Measurements from ENCODE around the gene SULT1A3.
"Not testable (repeated sequence)": the region's sequence is repeated elsewhere in the genome, so short reads cannot be mapped to it uniquely, and the experiment has no call there.

SULT1A3 gene

DNA sequence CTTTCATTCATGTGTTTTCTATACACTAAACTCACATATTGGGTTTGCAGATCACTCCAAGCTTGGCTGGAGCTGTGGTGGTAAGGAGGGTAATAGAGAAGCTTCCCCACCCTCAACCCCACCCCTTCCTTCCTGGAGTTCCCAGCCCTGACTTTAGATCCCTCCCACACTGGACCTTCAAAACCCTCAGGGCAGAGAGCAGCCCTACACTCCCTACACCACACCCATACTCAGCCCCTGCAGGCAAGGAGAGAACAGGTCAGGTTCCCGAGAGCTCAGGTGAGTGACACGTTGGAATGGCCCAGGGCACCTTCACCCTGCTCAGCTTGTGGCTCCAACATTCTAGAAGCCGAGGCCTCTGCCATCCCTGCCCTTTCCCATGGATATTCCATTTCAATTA lies at the start of gene SULT1A3:
TSS of gene SULT1A3 (plus strand) at position 207 of the 400 bp plus-strand sequence. CDS start 1,474 bp downstream, outside the sequence.
- DNase-seq = not testable (repeated sequence)

DNA sequence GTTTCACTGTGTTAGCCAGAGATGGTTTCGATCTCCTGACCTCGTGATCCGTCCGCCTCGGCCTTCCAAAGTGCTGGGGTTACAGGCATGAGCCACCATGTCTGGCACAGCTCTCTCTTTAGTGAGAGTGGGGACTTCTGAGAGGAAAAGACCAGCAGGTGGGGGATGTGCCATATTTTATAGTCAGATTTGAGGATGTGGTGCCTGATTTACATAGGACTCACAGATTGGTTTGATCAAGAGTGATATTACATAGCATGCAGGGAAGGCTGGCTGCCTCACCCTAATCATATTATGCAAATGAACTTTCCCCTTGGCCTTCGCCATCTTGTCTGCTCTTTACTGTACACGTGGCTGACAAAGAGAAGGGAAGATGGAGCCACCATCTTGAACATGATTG lies 48.0 kb upstream of the SULT1A3 start:
- DNase-seq = no peak

DNA sequence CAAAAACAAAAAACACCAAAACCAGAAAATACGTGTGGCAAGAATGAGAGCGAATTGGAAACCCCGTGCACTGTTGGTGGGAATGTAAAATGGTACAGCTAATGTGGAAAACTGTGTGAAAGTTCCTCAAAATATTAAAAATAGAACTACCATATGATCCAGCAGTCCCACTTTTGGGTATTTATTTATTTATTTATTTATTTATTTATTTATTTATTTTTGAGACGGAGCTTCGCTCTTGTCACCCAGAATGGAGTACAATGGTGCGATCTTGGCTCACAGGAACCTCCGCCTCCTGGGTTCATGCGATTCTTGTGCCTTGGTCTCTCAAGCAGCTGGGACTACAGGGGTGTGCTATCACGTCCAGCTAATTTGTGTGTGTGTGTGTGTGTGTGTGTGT lies 46.5 kb upstream of the SULT1A3 start:
- DNase-seq = no peak

DNA sequence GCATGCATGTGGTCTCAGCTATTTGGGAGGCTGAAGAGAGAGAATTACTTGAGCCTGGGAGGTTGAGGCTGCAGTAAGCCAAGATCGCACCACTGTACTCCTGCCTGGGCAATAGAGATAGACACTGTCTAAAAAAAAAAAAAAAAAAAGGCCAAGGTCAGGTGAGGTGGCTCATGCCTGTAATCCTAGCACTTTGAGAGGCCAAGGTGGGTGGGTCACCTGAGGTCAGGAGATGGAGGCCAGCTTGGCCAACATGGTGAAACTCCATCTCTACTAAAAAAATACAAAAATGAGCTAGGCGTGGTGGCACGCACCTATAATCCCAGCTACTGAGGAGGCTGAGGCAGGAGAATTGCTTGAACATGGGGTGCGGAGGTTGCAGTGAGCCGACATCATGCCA lies 43.9 kb upstream of the SULT1A3 start:
- DNase-seq = no peak

DNA sequence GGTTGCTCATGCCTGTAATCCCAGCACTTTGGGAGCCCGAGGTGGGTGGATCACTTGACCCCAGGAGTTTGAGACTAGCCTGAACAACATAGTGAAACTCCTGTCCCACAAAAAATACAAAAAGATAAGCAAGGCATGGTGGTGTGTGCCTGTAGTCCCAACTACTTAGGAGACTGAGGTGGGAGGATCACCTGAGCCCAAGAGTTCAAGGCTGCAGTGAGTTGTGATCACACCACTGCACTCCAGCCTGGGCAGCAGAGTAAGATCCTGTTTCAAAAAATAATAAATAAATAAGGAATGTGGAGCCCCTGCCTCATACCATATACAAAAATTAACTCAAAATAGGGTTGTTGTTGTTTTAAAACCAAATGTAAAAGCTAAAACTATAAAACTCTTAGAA lies 41.8 kb upstream of the SULT1A3 start:
- DNase-seq = no peak

DNA sequence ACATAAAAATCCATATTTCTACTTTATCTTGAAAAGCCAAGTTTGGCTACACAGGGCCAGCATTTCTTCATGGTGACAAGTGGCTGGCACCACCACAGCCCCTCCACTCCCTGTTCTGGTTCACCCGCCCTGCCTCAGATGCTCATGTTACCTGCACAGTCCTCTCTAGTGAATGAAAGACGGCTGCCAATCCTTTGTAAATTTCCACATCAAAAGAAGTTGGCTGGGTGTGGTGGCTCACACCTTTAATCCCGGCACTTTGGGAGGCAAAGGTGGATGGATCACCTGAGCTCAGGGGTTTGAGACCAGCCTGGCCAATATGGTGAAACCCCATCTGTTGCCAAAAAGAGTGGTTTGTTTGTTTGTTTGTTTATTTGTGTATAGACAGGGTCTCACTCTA lies 35.5 kb upstream of the SULT1A3 start:
- no peak for DNase-seq

DNA sequence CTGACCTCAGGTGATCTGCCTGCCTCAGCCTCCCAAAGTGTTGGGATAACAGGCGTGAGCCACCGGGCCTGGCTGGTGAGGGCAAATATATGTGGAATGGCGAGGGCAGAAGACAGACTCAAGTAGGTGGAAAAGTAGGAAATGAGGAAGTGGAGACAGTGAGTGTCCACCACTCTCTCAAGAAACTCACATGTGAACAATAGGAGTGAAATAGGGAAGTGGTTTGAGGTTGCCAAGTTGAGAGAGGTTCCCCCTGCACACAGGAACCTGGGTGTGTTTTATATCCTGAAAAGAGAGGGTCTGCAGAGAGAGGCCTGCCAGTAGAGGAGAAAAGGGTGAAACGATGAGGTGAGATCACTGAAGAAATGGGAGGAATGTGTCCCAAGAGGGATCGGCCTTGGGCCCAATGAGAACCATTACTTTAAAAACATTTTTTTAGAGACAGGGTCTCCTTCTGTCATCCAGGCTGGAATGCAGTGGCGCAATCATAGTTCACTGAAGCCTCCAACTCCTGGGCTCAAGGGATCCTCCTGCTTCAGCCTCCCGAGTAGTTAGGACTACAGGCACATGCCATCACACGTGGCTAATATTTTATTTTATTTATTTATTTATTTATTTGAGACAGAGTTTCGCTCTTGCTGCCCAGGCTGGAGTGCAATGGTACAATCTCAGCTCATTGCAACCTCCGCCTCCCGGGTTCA lies 32.7 kb upstream of the SULT1A3 start:
- DNase-seq = peak; percentile 77 to 87 (median 85)

DNA sequence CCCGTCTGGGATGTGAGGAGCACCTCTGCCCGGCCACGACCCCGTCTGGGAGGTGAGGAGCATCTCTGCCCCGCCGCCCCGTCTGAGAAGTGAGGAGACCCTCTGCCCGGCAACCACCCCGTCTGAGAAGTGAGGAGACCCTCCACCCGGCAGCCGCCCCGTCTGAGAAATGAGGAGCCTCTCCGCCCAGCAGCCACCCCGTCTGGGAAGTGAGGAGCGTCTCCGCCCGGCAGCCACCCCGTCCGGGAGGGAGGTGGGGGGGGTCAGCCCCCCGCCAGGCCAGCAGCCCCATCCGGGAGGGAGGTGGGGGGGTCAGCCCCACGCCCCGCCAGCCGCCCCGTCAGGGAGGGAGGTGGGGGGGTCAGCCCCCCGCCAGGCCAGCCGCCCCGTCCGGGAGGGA lies 30.3 kb upstream of the SULT1A3 start:
- DNase-seq = not testable (repeated sequence)

DNA sequence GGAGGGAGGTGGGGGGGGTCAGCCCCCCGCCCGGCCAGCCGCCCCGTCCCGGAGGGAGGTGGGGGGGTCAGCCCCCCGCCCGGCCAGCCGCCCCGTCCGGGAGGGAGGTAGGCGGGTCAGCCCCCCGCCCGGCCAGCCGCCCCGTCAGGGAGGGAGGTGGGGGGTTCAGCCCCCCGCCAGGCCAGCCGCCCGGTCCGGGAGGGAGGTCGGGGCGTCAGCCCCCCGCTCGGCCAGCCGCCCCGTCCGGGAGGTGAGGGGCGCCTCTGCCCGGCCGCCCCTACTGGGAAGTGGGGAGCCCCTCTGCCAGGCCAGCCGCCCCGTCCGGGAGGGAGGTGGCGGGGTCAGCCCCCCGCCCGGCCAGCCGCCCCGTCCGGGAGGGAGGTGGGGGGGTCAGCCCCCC lies 29.6 kb upstream of the SULT1A3 start:
- not testable (repeated sequence) for DNase-seq

DNA sequence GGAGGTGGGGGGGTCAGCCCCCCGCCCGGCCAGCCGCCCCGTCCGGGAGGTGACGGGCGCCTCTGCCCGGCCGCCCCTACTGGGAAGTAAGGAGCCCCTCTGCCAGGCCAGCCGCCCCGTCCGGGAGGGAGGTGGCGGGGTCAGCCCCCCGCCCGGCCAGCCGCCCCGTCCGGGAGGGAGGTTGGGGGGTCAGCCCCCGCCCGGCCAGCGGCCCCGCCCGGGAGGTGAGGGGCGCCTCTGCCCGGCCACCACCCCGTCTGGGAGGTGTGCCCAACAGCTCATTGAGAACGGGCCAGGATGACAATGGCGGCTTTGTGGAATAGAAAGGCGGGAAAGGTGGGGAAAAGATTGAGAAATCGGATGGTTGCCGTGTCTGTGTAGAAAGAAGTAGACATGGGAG lies 28.9 kb upstream of the SULT1A3 start:
- DNase-seq = not testable (repeated sequence)

DNA sequence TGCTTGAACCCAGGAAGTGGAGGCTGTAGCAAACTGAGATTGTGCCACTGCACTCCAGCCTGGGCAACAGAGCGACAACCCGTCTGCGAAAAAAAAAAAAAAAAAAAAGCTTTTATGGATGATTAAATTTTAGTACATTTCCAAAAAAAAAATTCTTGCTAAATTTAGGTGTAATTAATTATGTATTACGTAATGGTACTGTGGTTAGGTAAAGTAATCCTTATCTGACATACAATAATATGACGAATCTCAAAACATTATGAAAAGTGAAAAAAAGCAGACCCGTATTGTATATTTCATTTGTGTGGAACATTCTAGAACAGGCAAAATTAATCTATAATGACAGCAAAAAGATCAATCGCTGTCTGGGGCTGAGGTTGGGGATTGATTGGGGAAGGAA lies 26.0 kb upstream of the SULT1A3 start:
- DNase-seq = no peak

DNA sequence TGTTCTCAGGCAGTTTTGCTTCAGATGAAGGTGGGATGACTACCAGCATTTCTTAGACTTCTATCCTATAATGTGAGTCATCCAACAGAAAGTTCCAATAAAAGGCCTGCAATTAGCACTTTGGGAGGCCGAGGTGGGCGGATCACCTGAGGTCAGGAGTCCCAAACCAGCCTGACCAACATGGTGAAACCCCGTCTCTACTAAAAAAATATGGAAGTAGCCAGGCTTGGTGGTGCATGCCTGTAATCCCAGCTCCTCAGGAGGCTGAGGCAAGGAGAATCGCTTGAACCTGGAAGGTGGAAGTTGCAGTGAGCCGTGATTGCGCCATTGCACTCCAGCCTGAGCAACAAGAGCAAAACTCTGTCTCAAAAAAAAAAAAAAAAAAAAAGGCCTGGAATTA lies 22.2 kb upstream of the SULT1A3 start:
- peak in 1 of 3 donors; percentile 28 for DNase-seq

DNA sequence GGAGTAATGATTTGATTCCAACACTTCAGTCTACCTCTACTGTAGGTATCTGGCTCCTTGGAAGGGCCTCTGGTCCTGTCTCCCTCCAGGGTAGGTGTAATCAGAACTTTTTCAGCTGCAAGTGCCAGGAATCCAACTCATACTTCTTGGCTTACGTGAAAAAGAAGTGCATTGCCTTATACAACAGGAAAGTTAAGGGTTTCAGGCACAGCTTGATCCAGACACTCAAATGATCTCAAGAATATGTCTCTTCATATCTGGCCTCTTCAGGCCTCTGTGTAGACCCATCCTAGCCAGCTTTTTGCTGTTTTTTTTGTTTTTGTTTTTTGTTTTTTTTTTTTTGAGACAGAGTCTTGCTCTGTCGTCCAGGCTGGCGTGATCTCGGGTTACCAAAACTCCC lies 19.9 kb upstream of the SULT1A3 start:
- no peak for DNase-seq

DNA sequence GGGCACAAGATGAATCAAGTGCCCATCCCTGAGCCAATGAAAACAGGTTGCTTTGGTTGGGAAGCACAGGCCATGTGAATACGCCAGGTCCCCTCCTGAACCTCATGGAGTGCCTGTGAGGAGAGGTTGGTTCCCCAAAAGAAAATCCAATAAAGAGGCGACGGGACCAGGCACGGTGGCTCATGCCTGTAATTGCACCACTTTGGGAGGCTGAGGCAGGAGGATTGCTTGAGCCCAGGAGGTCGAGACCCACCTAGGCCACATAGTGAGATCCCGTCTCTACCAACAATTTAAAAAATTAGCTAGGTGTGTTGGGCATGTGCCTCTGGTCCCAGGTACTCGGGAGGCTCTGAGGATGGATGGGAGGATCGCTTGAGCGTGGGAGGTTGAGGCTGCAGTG lies 19.1 kb upstream of the SULT1A3 start:
- no peak for DNase-seq

DNA sequence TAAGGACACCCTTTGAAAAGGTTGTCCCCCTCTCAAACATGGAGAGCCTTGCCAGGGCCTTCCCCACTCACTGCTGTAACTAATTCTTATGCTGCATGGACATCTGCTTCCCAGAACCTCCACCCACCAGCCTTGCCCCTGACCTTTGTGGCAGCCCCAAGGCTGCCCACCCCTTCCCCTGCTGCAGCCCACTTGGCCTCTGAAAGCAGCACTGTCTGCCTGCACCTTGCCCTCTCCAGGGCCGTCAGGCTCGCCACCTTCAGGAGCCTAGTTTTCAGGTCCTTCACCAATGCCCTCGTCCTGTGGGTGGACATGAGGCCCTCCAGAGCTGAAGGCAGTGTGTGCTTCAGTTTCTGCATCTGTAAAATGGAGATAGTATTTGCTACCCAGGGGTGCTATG lies 18.3 kb upstream of the SULT1A3 start:
- no peak for DNase-seq

DNA sequence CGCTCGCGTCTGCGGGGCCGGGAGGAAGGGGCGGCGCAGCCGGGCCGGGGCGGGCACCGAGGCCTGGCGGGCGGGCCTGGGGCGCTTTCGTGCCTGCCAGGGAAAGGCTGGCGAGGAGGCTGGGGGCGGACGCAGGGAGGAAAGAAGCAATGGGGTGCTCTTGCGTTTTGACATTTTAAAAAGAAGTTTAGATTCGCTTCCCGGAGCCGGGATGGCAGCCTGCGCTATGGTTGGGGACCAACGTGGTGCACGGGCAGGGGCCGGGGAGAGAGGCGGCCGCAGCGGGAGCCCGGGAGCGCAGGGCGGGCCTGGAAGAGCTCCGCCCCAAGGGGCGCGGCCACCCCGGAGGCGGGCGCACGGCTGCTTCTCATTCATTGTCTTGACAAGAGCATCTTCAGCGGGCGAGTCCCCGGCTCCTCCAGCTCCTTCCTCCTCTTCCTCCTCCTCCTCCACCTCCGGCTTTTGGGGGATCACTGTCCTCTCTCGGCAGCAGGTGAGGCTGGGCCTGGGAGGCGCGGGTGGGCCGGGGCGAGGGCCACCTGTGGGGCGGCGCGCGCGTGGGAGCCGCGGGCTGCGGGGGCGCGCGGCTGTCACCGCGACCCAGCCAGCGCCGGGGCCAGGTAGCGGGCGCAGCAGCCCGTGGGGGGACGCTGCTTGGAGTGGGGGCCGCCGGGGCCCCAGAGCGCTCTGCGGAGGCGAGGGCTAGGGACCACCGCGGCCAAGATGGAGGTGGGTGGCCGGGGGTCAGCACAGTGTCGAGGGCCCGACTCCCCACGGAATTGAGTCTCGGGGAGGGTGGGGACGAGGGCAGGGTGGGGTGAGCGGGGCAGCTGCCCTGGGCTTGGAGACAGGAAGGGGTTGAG lies 15.6 kb upstream of the SULT1A3 start, which contains the start of gene CORO1A:
TSS of gene CORO1A (plus strand) at position 370 of the 863 bp plus-strand sequence. CDS start 1,608 bp downstream, outside the sequence.
- peak; percentile 83 to 93 (median 85) for DNase-seq

DNA sequence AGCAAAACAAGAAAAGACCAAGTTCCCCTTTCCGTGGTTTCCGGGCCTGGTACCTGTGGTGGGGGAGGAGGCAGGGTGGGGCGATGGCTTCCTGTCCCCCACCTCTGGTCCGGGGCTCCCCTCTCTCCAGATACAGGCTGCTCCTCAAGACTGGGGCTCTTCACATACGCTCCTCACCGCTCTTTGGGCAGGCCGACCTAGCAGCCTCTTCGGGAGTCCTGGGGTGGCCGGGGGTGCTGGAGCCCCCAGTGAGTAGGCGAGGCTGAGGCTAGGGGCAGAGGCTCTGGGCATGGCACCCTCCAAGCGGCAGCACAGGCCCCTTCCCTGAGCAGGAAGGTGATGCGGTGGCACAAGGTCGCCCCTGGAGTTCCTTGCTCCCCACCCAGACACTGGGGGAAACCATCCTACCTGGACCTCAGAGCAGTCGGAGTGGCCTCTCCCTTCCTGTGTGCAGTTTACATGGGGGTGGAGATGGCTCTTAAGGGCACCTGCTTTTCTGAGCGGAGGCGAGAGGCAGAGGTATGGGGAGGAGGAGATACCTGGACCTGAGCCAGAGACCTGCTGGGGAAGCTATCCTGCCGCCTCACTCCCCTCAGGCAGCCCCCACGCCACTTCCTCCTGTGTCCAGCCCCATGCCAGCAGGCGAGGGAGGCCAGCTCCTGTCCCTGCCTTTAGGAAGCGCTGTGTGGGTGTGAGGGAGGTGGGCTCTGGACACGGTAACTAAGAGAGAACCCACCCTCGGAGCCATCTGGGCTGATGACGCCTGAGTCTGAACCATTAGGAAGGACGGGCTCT lies 14.8 kb upstream of the SULT1A3 start:
- DNase-seq = peak; percentile 28 to 53 (median 36)

DNA sequence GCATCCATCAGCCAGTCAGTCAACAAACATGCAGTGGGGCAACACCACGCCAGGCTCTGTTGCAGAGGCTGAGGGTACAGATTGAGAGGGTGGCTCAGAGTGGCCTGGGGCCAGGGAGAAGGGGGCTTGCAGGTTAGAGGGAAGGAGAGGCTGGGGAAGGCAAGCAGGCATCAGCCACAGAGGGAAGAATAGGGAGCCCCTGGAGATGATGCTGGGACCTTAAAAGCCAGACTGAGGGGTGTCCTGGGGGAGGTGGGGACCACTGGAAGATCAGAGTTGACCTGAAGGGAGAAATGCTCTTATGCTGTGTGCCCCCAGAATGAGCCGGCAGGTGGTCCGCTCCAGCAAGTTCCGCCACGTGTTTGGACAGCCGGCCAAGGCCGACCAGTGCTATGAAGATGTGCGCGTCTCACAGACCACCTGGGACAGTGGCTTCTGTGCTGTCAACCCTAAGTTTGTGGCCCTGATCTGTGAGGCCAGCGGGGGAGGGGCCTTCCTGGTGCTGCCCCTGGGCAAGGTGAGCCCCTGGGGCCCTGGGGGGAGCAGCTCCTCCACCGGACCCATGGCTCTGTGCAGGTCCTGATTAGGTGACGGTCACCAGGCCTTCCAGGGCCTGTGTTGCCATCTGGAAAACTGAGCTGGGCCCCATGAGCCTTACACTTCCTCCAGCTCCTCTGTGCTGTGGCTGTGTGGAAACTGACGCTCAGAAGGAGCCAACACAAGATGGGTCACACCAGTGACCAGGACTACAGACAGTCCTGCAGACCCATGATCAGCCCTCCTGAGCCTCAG lies 14.0 kb upstream of the SULT1A3 start:
- DNase-seq = peak; percentile 32 to 47 (median 41)

DNA sequence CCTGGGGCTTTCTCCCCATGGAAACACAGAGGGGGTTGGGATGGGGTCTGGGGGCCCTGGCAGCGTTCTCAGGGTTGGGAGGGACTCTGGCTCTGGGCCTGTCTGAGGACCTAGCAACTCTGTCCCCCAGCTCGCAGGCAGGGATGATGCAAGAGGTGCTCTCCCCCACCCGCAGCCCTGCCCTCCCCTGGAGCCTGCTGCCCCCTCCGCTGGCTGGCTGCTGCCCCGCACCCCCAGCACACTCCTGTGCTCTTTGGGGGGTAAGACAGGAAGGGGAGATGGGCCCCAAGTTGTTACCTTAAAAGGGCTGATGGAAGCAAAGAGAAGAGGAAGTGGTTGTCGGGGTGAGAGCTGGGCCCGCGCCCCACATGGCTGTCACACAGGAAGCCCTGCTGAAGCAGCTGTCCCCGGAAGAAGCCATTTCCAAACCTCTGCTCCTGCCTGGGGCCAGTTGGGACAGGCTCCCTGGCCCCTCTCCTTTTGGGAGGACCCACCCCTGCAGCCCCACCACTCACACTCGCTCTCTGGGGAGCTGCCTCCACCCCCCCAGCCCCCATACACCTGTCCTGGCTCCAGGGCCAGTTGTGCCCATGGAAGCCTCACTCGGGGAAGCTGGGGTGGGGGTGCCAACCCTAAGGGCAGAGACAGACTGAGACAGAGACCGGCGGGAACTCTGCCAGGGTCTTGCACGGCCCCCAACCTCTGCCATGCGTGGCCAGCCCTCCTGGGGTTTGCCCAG lies 13.2 kb upstream of the SULT1A3 start:
- DNase-seq = peak; percentile 73 to 80 (median 75)

DNA sequence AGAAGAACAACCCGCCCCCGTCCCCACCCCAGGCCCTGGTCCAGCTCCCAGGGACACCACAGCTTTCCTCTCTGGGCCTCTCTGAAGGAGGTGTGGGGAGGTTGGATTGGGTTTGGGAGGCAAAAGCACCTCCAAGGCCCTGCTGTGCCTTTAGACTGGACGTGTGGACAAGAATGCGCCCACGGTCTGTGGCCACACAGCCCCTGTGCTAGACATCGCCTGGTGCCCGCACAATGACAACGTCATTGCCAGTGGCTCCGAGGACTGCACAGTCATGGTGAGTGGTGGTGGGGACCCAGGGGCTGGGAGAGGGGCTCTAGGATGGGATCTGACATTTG lies 12.6 kb upstream of the SULT1A3 start:
- peak in 1 of 3 donors; percentile 28 for DNase-seq

DNA sequence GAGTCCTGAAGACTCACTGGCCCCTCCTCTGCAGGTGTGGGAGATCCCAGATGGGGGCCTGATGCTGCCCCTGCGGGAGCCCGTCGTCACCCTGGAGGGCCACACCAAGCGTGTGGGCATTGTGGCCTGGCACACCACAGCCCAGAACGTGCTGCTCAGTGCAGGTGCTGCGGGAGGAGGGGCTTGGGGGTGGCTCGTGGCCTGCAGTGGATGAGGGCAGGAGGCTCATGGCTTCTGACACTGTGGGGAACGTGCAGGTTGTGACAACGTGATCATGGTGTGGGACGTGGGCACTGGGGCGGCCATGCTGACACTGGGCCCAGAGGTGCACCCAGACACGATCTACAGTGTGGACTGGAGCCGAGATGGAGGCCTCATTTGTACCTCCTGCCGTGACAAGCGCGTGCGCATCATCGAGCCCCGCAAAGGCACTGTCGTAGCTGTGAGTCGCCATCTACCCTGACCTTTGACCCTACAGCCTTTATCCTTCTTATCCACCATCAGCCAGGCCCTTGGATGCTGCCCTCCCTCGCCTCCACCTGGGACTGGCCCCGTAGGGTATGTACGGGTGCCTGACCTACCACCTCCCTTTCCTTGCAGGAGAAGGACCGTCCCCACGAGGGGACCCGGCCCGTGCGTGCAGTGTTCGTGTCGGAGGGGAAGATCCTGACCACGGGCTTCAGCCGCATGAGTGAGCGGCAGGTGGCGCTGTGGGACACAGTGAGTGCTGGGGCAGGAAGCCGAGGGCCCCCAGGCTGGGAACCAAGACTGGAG lies 12.1 kb upstream of the SULT1A3 start:
- DNase-seq = peak; percentile 81 to 94 (median 85)
